Heart left ventricle (tissue), 16 donors: Measurements from ENCODE around the gene CNGA3. TPM values are rescaled to one million over a fixed set of nuclear protein-coding genes. Genes with fewer than 3 reads are reported as not detected.

Source experiments
- ATAC-seq, 4 donors: fragments of 200-7000 bp; cut with Tn5 transposase; one replicate each; pipeline ENCODE4 v1.9.1; 2020 to 2022; ENCODE audit warnings: moderate library complexity in 4 of 4, mild to moderate bottlenecking in 3 of 4, moderate number of reproducible peaks in 1 of 4
- DNase-seq, 5 donors: peaks; one replicate each; pipeline ENCODE4 v3.0.0-alpha.2; 2020
- H3K27ac ChIP-seq, 12 donors: fragments of 200-600 bp; sonication (generic) in 4 of 12; one replicate each; pipeline versions ENCODE4 v1.5.0 to v1.8.0; 2016 to 2022; ENCODE audit warnings: mild to moderate bottlenecking in 2 of 12
- H3K27me3 ChIP-seq, 9 donors: fragments of 200-600 bp; sonication (generic) in 2 of 9; one replicate each; pipeline versions ENCODE4 v1.5.1 to v1.8.0; 2016 to 2022; ENCODE audit warnings: mild to moderate bottlenecking in 3 of 9
- H3K36me3 ChIP-seq, 9 donors: fragments of 200-600 bp; sonication (generic) in 2 of 9; one replicate each; pipeline versions ENCODE4 v1.5.0 to v1.8.0; 2018 to 2022; ENCODE audit warnings: mild to moderate bottlenecking in 2 of 9
- H3K4me1 ChIP-seq, 12 donors: fragments of 200-600 bp; sonication (generic) in 4 of 12; one replicate each; pipeline versions ENCODE4 v1.5.0 to v1.8.0; 2016 to 2022; ENCODE audit warnings: mild to moderate bottlenecking in 3 of 12
- H3K4me3 ChIP-seq, 12 donors: fragments of 200-600 bp; sonication (generic) in 4 of 12; one replicate each; pipeline versions ENCODE4 v1.5.0 to v1.8.0; 2017 to 2022; ENCODE audit warnings: mild to moderate bottlenecking in 9 of 12, moderate library complexity in 4 of 12
- H3K9me3 ChIP-seq, 12 donors: fragments of 200-600 bp; sonication (generic) in 4 of 12; one replicate each; pipeline versions ENCODE4 v1.5.0 to v1.8.0; 2016 to 2022; ENCODE audit warnings: mild to moderate bottlenecking in 1 of 12
- POLR2A ChIP-seq, 2 donors: fragments of 450-650 bp; IDR thresholded peaks; one replicate each; pipeline ENCODE4 v1.6.1; 2017; ENCODE audit warnings: antibody characterized with exemption in 2 of 2, mild to moderate bottlenecking in 2 of 2, moderate library complexity in 2 of 2
- WGBS, 4 donors: extraction: QIAGEN DNeasy Blood & Tissue Kit in 2 of 4; methylation state at CpG; one replicate each; pipeline versions ENCODE4 v1.1.5 to v1.1.7; 2013 to 2018; 5-methylcytosine and 5-hydroxymethylcytosine counted together
- intact Hi-C, 10 donors: fragments of 100-400 bp; cut with DNase I; formaldehyde crosslinking; loops; one replicate each; pipeline versions ENCODE4 v1.11.1 to v1.14.2; 2022
- polyA plus RNA-seq, 2 donors: library from polyadenylated mRNA; stranded (reverse); fragments of 200-250 nt; gene quantifications; one replicate each; pipeline ENCODE4 v1.2.3, GENCODE V29; 2013
- total RNA-seq, 9 donors: library from RNA; depleted of rRNA in 2 of 9; stranded (reverse); fragments of >200 nt in 2 of 9; fragmentation: NEBNext Ultra II Directional in 3 of 9; extraction: Animal tissue kit (Norgen Biotek cat#: 25700) in 3 of 9; gene quantifications; one replicate each; pipeline versions ENCODE4 v1.1.0 to v1.2.4, GENCODE V29; 2016 to 2023
- TF ChIP-seq, protein P1 (sequence below), 12 donors: fragments of 200-600 bp; sonication (generic) in 4 of 12; IDR thresholded peaks; one replicate each; pipeline versions ENCODE4 v1.5.0 to v1.8.0; 2018 to 2022; ENCODE audit warnings: antibody characterized with exemption in 12 of 12, mild to moderate bottlenecking in 5 of 12
- donor health status: ischemic (EF 13 %, LVEDD 7.1; RV severe dilation, severe dysfunction).
- donor health status: healthy with polysubstance abuse.
- donor health status: DM: no; HTN: yes; CAD: no.
- donor health status: DM: no; HTN: no; CAD: no.
- donor health status: ischemic (EF 25% LVEDD 6.9; RV normal size, moderate dysfunction).
- donor health status: ischemic (EF 25% LVEDD 5.7; RV mildly dilated, moderate dysfunction).
- donor health status: healthy.
- donor health status: DM: yes; HTN: yes; CAD: no.
- donor health status: ischemic (EF 35%, LVEDD 5.7; RV mildly dilated, moderate dysfunction).
- donor health status: nonischemic (EF 11% LVEDD 7.7; RV severe dilation, severe dysfunction).
- donor health status: DM: yes; HTN: yes; CAD: no.
- donor health status: PGD.
- donor health status: ischemic (EF 29% LVEDD 5.4; RV normal size, mild dysfunction).
- donor health status: nonischemic (EF 23%, LVEDD 6.1; RV moderate dilation, normal function).

Gene CNGA3
- total and polyA plus RNA-seq, 11 donors = 0.43 TPM; not detected in 10

- ATAC-seq = no peak
- 79 to 86% (median 84%) methylated on average over 6 of the region's 6 CpGs for WGBS, 4 donors
- Histone ChIP-seq H3K36me3 (no peaks in the 10 kb centered on the region), H3K27ac (no peak overlapping the region), H3K9me3 (no peaks in the 10 kb centered on the region), H3K4me3 (no peak overlapping the region), H3K4me1 (peaks cover 0 to 18% (median 12%) of the 10 kb centered on the region in 12 donors), H3K27me3 (peaks cover 0 to 7% (median 0%) of the 10 kb centered on the region in 9 donors)
- TF ChIP-seq POLR2A (IDR thresholded peaks at IDR 0.05) = no peak
- TF ChIP-seq, protein P1, sequence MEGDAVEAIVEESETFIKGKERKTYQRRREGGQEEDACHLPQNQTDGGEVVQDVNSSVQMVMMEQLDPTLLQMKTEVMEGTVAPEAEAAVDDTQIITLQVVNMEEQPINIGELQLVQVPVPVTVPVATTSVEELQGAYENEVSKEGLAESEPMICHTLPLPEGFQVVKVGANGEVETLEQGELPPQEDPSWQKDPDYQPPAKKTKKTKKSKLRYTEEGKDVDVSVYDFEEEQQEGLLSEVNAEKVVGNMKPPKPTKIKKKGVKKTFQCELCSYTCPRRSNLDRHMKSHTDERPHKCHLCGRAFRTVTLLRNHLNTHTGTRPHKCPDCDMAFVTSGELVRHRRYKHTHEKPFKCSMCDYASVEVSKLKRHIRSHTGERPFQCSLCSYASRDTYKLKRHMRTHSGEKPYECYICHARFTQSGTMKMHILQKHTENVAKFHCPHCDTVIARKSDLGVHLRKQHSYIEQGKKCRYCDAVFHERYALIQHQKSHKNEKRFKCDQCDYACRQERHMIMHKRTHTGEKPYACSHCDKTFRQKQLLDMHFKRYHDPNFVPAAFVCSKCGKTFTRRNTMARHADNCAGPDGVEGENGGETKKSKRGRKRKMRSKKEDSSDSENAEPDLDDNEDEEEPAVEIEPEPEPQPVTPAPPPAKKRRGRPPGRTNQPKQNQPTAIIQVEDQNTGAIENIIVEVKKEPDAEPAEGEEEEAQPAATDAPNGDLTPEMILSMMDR (IDR thresholded peaks at IDR 0.05) = no peak
- intact Hi-C loops = no loop called here
- no peak for DNase-seq
Measured at GRCh38 chr2:98376301-98376910, 30.1 kb downstream of the CNGA3 start.

GRCh38 chr2:98376996-98377395 is 30.7 kb downstream of the CNGA3 start:
- no peak for TF ChIP-seq POLR2A (IDR thresholded peaks at IDR 0.05)
- TF ChIP-seq, protein P1 (IDR thresholded peaks at IDR 0.05) = no peak
- no peak for DNase-seq
- Histone ChIP-seq H3K4me3 (no peak overlapping the region), H3K36me3 (no peaks in the 10 kb centered on the region), H3K27ac (no peak overlapping the region), H3K27me3 (peaks cover 0 to 7% (median 0%) of the 10 kb centered on the region in 9 donors), H3K9me3 (no peaks in the 10 kb centered on the region), H3K4me1 (peaks cover 0 to 18% (median 12%) of the 10 kb centered on the region in 12 donors)
- WGBS, 4 donors = 71 to 90% (median 78%) methylated on average over 7 to 8 of the region's 8 CpGs
- ATAC-seq = no peak
- intact Hi-C loops = no loop called here

GRCh38 chr2:98377544-98377943 is 31.3 kb downstream of the CNGA3 start:
- no peak overlapping the region for H3K27ac ChIP-seq
- no peak for ATAC-seq
- DNase-seq = no peak
- peaks cover 0 to 18% (median 12%) of the 10 kb centered on the region in 12 donors for H3K4me1 ChIP-seq
- WGBS, 4 donors = 69 to 77% (median 73%) methylated on average over 7 of the region's 7 CpGs
- H3K36me3 ChIP-seq = no peaks in the 10 kb centered on the region
- H3K9me3 ChIP-seq = no peaks in the 10 kb centered on the region
- no peak for TF ChIP-seq POLR2A (IDR thresholded peaks at IDR 0.05)
- TF ChIP-seq, protein P1 (IDR thresholded peaks at IDR 0.05) = no peak
- H3K27me3 ChIP-seq = peaks cover 0 to 7% (median 0%) of the 10 kb centered on the region in 9 donors
- intact Hi-C loops = no loop called here
- no peak overlapping the region for H3K4me3 ChIP-seq

DNA sequence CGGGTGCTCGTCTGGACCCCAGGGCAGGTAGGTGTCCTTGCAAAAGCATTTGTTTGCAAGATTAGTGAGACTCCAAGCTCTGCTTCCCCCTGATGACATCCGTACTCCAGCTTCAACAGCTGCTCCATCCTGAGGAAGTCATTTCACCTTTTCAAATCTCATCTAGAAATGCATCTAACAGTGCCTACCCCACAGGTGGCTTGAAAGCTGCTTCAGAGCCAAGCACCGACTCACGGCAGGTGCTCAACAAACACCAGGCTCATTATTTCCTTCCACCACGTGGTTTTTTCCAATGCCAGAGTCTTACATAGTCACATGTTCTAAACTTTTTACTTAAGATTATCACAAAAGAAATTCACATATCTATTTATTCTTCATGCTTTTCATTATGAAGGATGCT is 31.9 kb downstream of the CNGA3 start:
- TF ChIP-seq, protein P1 (IDR thresholded peaks at IDR 0.05) = no peak
- TF ChIP-seq POLR2A (IDR thresholded peaks at IDR 0.05) = no peak
- DNase-seq = no peak
- intact Hi-C loops = no loop called here
- no peak for ATAC-seq
- peaks cover 0 to 7% (median 0%) of the 10 kb centered on the region in 9 donors for H3K27me3 ChIP-seq
- WGBS, 4 donors = 58 to 72% (median 62%) methylated on average over 6 of the region's 6 CpGs
- H3K4me3 ChIP-seq = no peak overlapping the region
- H3K9me3 ChIP-seq = no peaks in the 10 kb centered on the region
- peak overlapping the region in 1 of 12 donors; percentile 24 for H3K27ac ChIP-seq
- no peaks in the 10 kb centered on the region for H3K36me3 ChIP-seq
- H3K4me1 ChIP-seq = peaks cover 0 to 18% (median 12%) of the 10 kb centered on the region in 12 donors
